ENCODE data around the gene TMEM163.

DNA sequence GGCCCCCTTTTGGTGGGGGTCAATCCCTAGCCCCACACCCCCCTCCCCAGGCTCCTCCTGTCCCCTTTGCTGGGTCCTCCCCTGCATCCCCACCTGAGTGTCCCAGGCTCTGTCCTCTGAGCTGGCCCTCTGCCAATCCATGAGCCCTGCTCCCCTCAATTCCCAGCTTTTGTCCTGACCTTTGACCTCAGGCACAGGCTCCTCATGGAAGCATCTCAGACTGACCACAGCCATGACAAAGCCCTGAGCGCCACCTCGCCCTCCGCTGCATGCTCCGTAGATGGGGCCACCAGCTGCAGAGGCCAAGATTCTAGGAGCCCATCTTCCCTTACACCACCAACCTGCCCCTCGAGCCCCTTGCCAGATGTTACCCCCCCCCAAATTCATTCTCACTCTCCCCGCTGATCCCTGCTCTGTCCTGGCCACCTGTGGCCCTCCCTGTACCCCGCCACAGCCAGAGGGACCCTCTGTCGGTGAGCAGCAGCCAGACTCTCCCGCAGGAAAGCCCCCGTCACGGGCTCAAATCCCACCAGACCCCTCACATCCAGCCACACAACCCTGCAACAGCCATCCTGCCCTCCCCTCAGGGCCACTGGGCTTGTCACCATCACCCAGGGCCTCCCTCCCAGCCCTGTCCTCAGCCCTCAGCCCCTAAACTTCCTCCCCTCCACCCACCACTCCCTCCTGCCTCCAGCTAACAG is 258.9 kb downstream of the TMEM163 start:
- TF ChIP-seq POLR2A (IDR thresholded peaks at IDR 0.05; ENCODE audit: low read depth) (no peak), CTCF (IDR thresholded peaks at IDR 0.05) (no peak), POLR2AphosphoS5 (IDR thresholded peaks at IDR 0.05) (no peak), EP300 (IDR thresholded peaks at IDR 0.05) (no peak)

Measured in esophagus muscularis mucosa (tissue), 4 donors.